Panc1 (cell line): ENCODE measurements around the gene PSMF1. TPM values are rescaled to one million over a fixed set of nuclear protein-coding genes. Genes with fewer than 3 reads are reported as not detected.
"Not testable (repeated sequence)": the region's sequence is repeated elsewhere in the genome, so short reads cannot be mapped to it uniquely, and the experiment has no call there.

Source experiments
- ATAC-seq: fragments of 200-7000 bp; cut with Tn5 transposase; 2 replicates; pipeline ENCODE4 v1.9.1; 2020; ENCODE audit warnings: mild to moderate bottlenecking, moderate library complexity
- BruUV-seq: library from RNA; stranded (reverse); fragments of 400-500 nt; replicated peaks from 2 replicates; lab custom pipeline; 2021; lab: Mats Ljungman, UMichigan
- CTCF ChIA-PET: fragments of 300-600 bp; sonication (Branson Sonifier 250); formaldehyde crosslinking; loops from one replicate; lab custom pipeline; 2022; ENCODE audit warnings: antibody characterized with exemption; lab: Charles Lee
- POLR2A ChIA-PET: fragments of 300-600 bp; sonication (Branson Sonifier 250); formaldehyde crosslinking; loops from one replicate; lab custom pipeline; 2022; ENCODE audit warnings: antibody characterized with exemption; lab: Charles Lee
- DNase-seq: peaks from one replicate; pipeline ENCODE4 v3.0.0-alpha.2; 2010; ENCODE audit warnings: low read depth, low spot score
- H3K27ac ChIP-seq: 2 replicates; pipeline ENCODE4 v1.5.1; 2011; ENCODE audit warnings: mild to moderate bottlenecking, low read length, inconsistent platforms
- H3K27me3 ChIP-seq: fragments of 200-500 bp; sonication (Bioruptor generic); 2 replicates; pipeline ENCODE4 v1.6.0; 2014; ENCODE audit warnings: low read length, inconsistent platforms; ENCODE audit not compliant: control insufficient read depth, insufficient read depth
- H3K36me3 ChIP-seq: fragments of 200-500 bp; sonication (Bioruptor generic); 2 replicates; pipeline ENCODE4 v1.5.1; 2014; ENCODE audit warnings: inconsistent platforms, mild to moderate bottlenecking, low read length, moderate library complexity; ENCODE audit not compliant: control insufficient read depth, insufficient read depth
- H3K4me1 ChIP-seq: 2 replicates; pipeline ENCODE4 v1.5.1; 2011; ENCODE audit warnings: inconsistent platforms, mild to moderate bottlenecking, low read length, moderate library complexity; ENCODE audit not compliant: control insufficient read depth, insufficient read depth
- H3K4me3 ChIP-seq, 2 experiments: 2 replicates each; pipeline ENCODE4 v1.5.1; 2011 to 2012; ENCODE audit warnings: low read depth in 2 of 2, low read length in 2 of 2, mild to moderate bottlenecking in 2 of 2, inconsistent platforms in 1 of 2, moderate library complexity in 1 of 2
- H3K9me3 ChIP-seq: fragments of 200-500 bp; sonication (Bioruptor generic); 2 replicates; pipeline ENCODE4 v1.5.1; 2014; ENCODE audit warnings: low read depth, mild to moderate bottlenecking, inconsistent platforms, low read length, moderate library complexity; ENCODE audit not compliant: control insufficient read depth, insufficient read depth
- CTCF ChIP-seq: fragments of 450-650 bp; IDR thresholded peaks from 2 replicates; pipeline ENCODE4 v1.5.1; 2017; ENCODE audit warnings: mild to moderate bottlenecking
- POLR2AphosphoS5 ChIP-seq: IDR thresholded peaks from 2 replicates; pipeline ENCODE4 v1.6.1; 2012; ENCODE audit warnings: mild to moderate bottlenecking, low read depth, low read length, moderate library complexity
- REST ChIP-seq, 2 experiments: IDR thresholded peaks; 2 replicates each; pipeline ENCODE4 v1.6.1; 2011 to 2012; ENCODE audit warnings: low read depth in 2 of 2, control low read depth in 1 of 2, low read length in 1 of 2, mild to moderate bottlenecking in 1 of 2, moderate library complexity in 1 of 2; ENCODE audit not compliant: insufficient read depth in 1 of 2
- SIN3A ChIP-seq: IDR thresholded peaks from 2 replicates; pipeline ENCODE4 v1.6.1; 2012; ENCODE audit warnings: low read depth, mild to moderate bottlenecking, low read length, moderate library complexity, borderline replicate concordance; ENCODE audit not compliant: insufficient read depth
- TCF7L2 ChIP-seq: IDR thresholded peaks from 2 replicates; pipeline ENCODE4 v1.6.1; 2011; ENCODE audit warnings: mild to moderate bottlenecking, low read depth, low read length, inconsistent platforms
- in situ Hi-C: cut with HindIII; loops from 2 replicates; pipeline ENCODE4 v1.10.0; 2016; ENCODE audit warnings: low sequenced_read_pairs, low pct_unique_long_range_greater_than_20kb
- intact Hi-C: fragments of 100-400 bp; cut with micrococcal nuclease; formaldehyde crosslinking; loops from one replicate; pipeline ENCODE4 v1.10.0; 2022; ENCODE audit not compliant: unreplicated experiment
- total RNA-seq: library from RNA; stranded (reverse); gene quantifications from one replicate; pipeline ENCODE4 v1.2.1, GENCODE V29; 2021; ENCODE audit not compliant: unreplicated experiment

PSMF1 gene
- total RNA-seq, 1 experiment from 2014 or later, result 161 TPM

- H3K4me1 ChIP-seq, result no peaks in the 10 kb centered on the region
- no peak for ATAC-seq
- no peak for DNase-seq
- H3K36me3 ChIP-seq, result peaks cover 38% of the 10 kb centered on the region
- in situ Hi-C loops (no loop called here), intact Hi-C loops (no loop called here)
- H3K4me3 ChIP-seq, result no peak overlapping the region
- TF ChIP-seq CTCF (no peak), REST (IDR thresholded peaks at IDR 0.05; ENCODE audit: insufficient read depth in 1 of 2, low read depth in 2 of 2, low read length in 1 of 2) (no peak), TCF7L2 (no peak), SIN3A (no peak), POLR2AphosphoS5 (no peak)
- no peaks in the 10 kb centered on the region for H3K27me3 ChIP-seq
- H3K27ac ChIP-seq, result no peak overlapping the region
- BruUV-seq, result no TSS peak
- ChIA-PET POLR2A (no interaction called here), CTCF (no interaction called here)
- H3K9me3 ChIP-seq, result no peaks in the 10 kb centered on the region
These were observed 26.2 kb downstream of the PSMF1 start for GRCh38 chr20:1144401-1145172.

- no peak for DNase-seq
- Histone ChIP-seq H3K9me3 (no peaks in the 10 kb centered on the region), H3K27me3 (no peaks in the 10 kb centered on the region), H3K4me1 (no peaks in the 10 kb centered on the region), H3K36me3 (peaks cover 33% of the 10 kb centered on the region), H3K4me3 (no peak overlapping the region), H3K27ac (no peak overlapping the region)
- in situ Hi-C loops (no loop called here), intact Hi-C loops (no loop called here)
- TF ChIP-seq POLR2AphosphoS5, result no peak
- no peak for TF ChIP-seq CTCF
- TF ChIP-seq TCF7L2, result no peak
- no peak for TF ChIP-seq REST (IDR thresholded peaks at IDR 0.05; ENCODE audit: insufficient read depth in 1 of 2, low read depth in 2 of 2, low read length in 1 of 2)
- TF ChIP-seq SIN3A, result no peak
- POLR2A ChIA-PET, result no interaction called here
- no peak for ATAC-seq
- no TSS peak for BruUV-seq
- CTCF ChIA-PET, result interaction anchor here (0.5 kb wide), 1 partner anchor 410 kb away, joined by 4 read pairs; no protein-coding TSS in a partner anchor
These were observed 28.6 kb downstream of the PSMF1 start for GRCh38 chr20:1146957-1147356.

DNA sequence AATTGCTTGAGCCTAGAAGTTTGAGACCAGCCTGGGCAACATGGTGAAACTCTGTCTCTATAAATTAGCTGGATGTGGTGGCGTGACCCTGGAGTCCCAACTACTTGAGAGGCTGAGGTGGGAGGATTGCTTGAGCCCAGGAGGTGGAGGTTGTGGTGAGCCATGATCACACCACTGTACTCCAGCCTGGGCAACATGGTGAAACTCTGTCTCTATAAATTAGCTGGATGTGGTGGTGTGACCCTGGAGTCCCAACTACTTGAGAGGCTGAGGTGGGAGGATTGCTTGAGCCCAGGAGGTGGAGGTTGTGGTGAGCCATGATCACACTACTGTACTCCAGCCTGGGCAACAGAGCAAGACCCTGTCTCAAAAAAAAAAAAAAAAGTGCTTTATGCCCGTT, 31.4 kb downstream of the PSMF1 start:
- DNase-seq, H3K27me3 ChIP-seq, H3K4me3 ChIP-seq, H3K4me1 ChIP-seq, BruUV-seq, H3K27ac ChIP-seq, intact Hi-C loops, POLR2A ChIA-PET, ATAC-seq, H3K9me3 ChIP-seq, CTCF ChIA-PET, in situ Hi-C loops: not testable (repeated sequence)
- H3K36me3 ChIP-seq, result peaks cover 35% of the 10 kb centered on the region
